GM06990 (cell line): Measurements from ENCODE around the gene SNCB.

ENCODE experiments used
- DNase-seq: peaks from one replicate; pipeline ENCODE4 v3.0.0-alpha.2; 2011; ENCODE audit not compliant: insufficient read length; ENCODE audit errors: extremely low read depth
- H3K27me3 ChIP-seq: replicated peaks from 2 replicates; pipeline ENCODE4 v1.6.0; 2011; ENCODE audit warnings: low read length; ENCODE audit not compliant: control insufficient read depth, insufficient read depth
- H3K36me3 ChIP-seq: 2 replicates; pipeline ENCODE4 v1.5.1; 2011; ENCODE audit warnings: low read length; ENCODE audit not compliant: control insufficient read depth, insufficient read depth
- H3K4me3 ChIP-seq: replicated peaks from 2 replicates; pipeline ENCODE4 v1.5.1; 2011; ENCODE audit warnings: low read depth, mild to moderate bottlenecking, control low read depth, low read length
- CTCF ChIP-seq: IDR thresholded peaks from 2 replicates; pipeline ENCODE4 v1.5.1; 2011; ENCODE audit warnings: low read length, control low read depth, mild to moderate bottlenecking, inconsistent platforms; ENCODE audit not compliant: insufficient read depth, poor library complexity, severe bottlenecking

The SNCB gene

GRCh38 chr5:176644294-176644693, 14.0 kb upstream of the SNCB start:
- TF ChIP-seq CTCF, result no peak
- DNase-seq, result no peak
- no peaks in the 10 kb centered on the region for H3K36me3 ChIP-seq
- H3K27me3 ChIP-seq, result no peaks in the 10 kb centered on the region
- H3K4me3 ChIP-seq, result no peak overlapping the region

GRCh38 chr5:176643491-176644219, 13.3 kb upstream of the SNCB start:
- H3K4me3 ChIP-seq, result no peak overlapping the region
- TF ChIP-seq CTCF, result no peak
- DNase-seq, result no peak
- no peaks in the 10 kb centered on the region for H3K36me3 ChIP-seq
- no peaks in the 10 kb centered on the region for H3K27me3 ChIP-seq

- H3K27me3 ChIP-seq, result no peaks in the 10 kb centered on the region; the same call in 1 of the 2 replicates
- no peak for DNase-seq
- no peak for TF ChIP-seq CTCF
- no peaks in the 10 kb centered on the region for H3K36me3 ChIP-seq
- no peak overlapping the region for H3K4me3 ChIP-seq
Measured at GRCh38 chr5:176642675-176643490, 12.5 kb upstream of the SNCB start.

GRCh38 chr5:176640616-176641015, 10.3 kb upstream of the SNCB start:
- no peak for DNase-seq
- no peaks in the 10 kb centered on the region; the same call in none of the 2 replicates for H3K27me3 ChIP-seq
- no peak overlapping the region for H3K4me3 ChIP-seq
- no peaks in the 10 kb centered on the region for H3K36me3 ChIP-seq
- no peak for TF ChIP-seq CTCF

GRCh38 chr5:176639981-176640380, 9.6 kb upstream of the SNCB start:
- Histone ChIP-seq H3K36me3 (no peaks in the 10 kb centered on the region), H3K27me3 (no peaks in the 10 kb centered on the region; the same call in none of the 2 replicates), H3K4me3 (no peak overlapping the region)
- no peak for DNase-seq
- no peak for TF ChIP-seq CTCF
